ENCODE data around the gene RUFY3.

Gene RUFY3

GRCh38 chr4:70676554-70677090 lies 45.1 kb upstream of the RUFY3 start:
- Histone ChIP-seq H3K79me2 (ENCODE audit: low read length) (peaks cover 16% of the 10 kb centered on the region), H3K27ac (ENCODE audit: low read length) (peak overlapping the region; percentile 99; the same call in 1 of the 2 replicates), H4K20me1 (ENCODE audit: insufficient read depth, low read length) (no peaks in the 10 kb centered on the region), H3K9ac (ENCODE audit: low read length) (no peak overlapping the region), H3K27me3 (replicated peaks; ENCODE audit: insufficient read depth, low read length) (no peaks in the 10 kb centered on the region), H2AFZ (ENCODE audit: low read length) (no peak overlapping the region), H3F3A (ENCODE audit: insufficient read depth, low read length) (peaks cover 45% of the 10 kb centered on the region), H3K9me3 (replicated peaks; ENCODE audit: insufficient read depth, low read length) (no peaks in the 10 kb centered on the region), H3K4me1 (ENCODE audit: low read length) (peaks cover 53% of the 10 kb centered on the region), H3K4me2 (ENCODE audit: low read depth, low read length) (no peak overlapping the region), H3K9me2 (replicated peaks; ENCODE audit: insufficient read depth, low read length) (no peaks in the 10 kb centered on the region), H3K36me3 (replicated peaks; ENCODE audit: insufficient read depth, low read length) (no peaks in the 10 kb centered on the region), H3K4me3 (ENCODE audit: low read length) (no peak overlapping the region)
- no peak for TF ChIP-seq EZH2 (optimal IDR thresholded peaks at IDR 0.05; ENCODE audit: low read depth, low read length)
- TF ChIP-seq, protein P1, sequence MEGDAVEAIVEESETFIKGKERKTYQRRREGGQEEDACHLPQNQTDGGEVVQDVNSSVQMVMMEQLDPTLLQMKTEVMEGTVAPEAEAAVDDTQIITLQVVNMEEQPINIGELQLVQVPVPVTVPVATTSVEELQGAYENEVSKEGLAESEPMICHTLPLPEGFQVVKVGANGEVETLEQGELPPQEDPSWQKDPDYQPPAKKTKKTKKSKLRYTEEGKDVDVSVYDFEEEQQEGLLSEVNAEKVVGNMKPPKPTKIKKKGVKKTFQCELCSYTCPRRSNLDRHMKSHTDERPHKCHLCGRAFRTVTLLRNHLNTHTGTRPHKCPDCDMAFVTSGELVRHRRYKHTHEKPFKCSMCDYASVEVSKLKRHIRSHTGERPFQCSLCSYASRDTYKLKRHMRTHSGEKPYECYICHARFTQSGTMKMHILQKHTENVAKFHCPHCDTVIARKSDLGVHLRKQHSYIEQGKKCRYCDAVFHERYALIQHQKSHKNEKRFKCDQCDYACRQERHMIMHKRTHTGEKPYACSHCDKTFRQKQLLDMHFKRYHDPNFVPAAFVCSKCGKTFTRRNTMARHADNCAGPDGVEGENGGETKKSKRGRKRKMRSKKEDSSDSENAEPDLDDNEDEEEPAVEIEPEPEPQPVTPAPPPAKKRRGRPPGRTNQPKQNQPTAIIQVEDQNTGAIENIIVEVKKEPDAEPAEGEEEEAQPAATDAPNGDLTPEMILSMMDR (IDR thresholded peaks at IDR 0.05; ENCODE audit: low read length), result no peak
- no peak for TF ChIP-seq EZH2phosphoT487 (IDR thresholded peaks at IDR 0.05; ENCODE audit: low read length)
- DNase-seq, result no peak

DNA sequence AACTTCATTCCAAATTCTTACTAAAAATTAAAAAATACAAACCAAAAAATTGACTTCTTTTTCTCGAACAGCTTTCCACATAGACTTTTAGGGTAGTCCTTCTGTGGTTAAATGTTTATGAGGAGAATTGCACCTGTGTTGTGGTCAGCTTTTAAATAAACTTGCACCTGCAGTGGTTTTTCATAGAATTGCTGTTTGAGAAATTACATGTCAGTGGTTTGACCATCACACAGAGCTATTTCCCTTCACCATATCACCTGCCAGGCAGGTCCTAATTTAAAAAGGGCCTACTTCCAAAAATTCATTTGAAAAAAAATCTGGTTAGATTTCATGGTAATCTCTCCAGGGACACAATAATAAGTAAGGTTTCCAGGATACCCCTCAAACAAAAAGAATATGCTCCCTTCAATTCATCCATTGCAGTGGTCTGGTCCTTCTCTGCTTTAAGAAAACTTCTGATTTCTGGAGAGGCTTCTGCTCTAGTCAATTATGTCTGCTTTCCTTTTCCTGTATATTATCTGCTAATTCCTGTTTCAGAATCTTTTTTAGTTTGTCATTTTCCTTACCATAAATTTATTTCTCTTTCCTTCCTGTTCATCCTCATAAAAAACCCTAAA lies 43.3 kb upstream of the RUFY3 start:
- Histone ChIP-seq H3F3A (ENCODE audit: insufficient read depth, low read length) (peaks cover 53% of the 10 kb centered on the region), H3K4me3 (ENCODE audit: low read length) (no peak overlapping the region), H3K9me3 (replicated peaks; ENCODE audit: insufficient read depth, low read length) (no peaks in the 10 kb centered on the region), H3K79me2 (ENCODE audit: low read length) (peaks cover 24% of the 10 kb centered on the region), H3K4me2 (ENCODE audit: low read depth, low read length) (peak overlapping the region; percentile 63), H3K9ac (ENCODE audit: low read length) (peak overlapping the region; percentile 69; the same call in 1 of the 2 replicates), H3K4me1 (ENCODE audit: low read length) (peaks cover 60% of the 10 kb centered on the region), H3K36me3 (replicated peaks; ENCODE audit: insufficient read depth, low read length) (no peaks in the 10 kb centered on the region), H2AFZ (ENCODE audit: low read length) (no peak overlapping the region), H3K27ac (ENCODE audit: low read length) (peak overlapping the region; percentile 99), H4K20me1 (ENCODE audit: insufficient read depth, low read length) (no peaks in the 10 kb centered on the region), H3K9me2 (replicated peaks; ENCODE audit: insufficient read depth, low read length) (no peaks in the 10 kb centered on the region), H3K27me3 (replicated peaks; ENCODE audit: insufficient read depth, low read length) (no peaks in the 10 kb centered on the region)
- DNase-seq, result peak; percentile 96
- TF ChIP-seq EZH2 (optimal IDR thresholded peaks at IDR 0.05; ENCODE audit: low read depth, low read length) (no peak), EZH2phosphoT487 (IDR thresholded peaks at IDR 0.05; ENCODE audit: low read length) (no peak)
- TF ChIP-seq, protein P1 (IDR thresholded peaks at IDR 0.05; ENCODE audit: low read length), result no peak

DNA sequence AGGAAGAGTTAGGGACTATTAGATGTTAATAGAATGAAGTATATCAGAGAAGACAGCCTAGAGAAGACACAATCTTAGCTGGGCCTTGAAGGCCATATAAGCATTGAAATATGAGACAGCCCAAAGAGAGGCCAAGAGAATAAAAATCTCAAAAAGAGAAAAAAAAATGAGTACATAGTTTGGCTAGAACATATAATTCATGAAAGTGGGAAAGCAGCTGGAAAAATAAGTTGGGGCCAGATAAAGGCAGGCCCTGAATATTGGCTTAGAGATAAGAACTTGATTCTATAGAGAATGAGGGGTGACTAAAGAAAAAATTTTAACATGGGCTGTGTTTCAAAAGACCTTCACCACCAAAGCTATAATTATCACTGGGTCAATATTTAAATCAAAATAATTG lies 40.8 kb upstream of the RUFY3 start:
- Histone ChIP-seq H3K9me2 (replicated peaks; ENCODE audit: insufficient read depth, low read length) (no peaks in the 10 kb centered on the region), H4K20me1 (ENCODE audit: insufficient read depth, low read length) (no peaks in the 10 kb centered on the region), H3K4me3 (ENCODE audit: low read length) (no peak overlapping the region), H3K9me3 (replicated peaks; ENCODE audit: insufficient read depth, low read length) (no peaks in the 10 kb centered on the region), H3K27ac (ENCODE audit: low read length) (peak overlapping the region; percentile 99), H3K4me1 (ENCODE audit: low read length) (peaks cover 68% of the 10 kb centered on the region), H3K27me3 (replicated peaks; ENCODE audit: insufficient read depth, low read length) (no peaks in the 10 kb centered on the region), H2AFZ (ENCODE audit: low read length) (no peak overlapping the region), H3K4me2 (ENCODE audit: low read depth, low read length) (peak overlapping the region; percentile 50), H3F3A (ENCODE audit: insufficient read depth, low read length) (peaks cover 53% of the 10 kb centered on the region), H3K36me3 (replicated peaks; ENCODE audit: insufficient read depth, low read length) (no peaks in the 10 kb centered on the region), H3K79me2 (ENCODE audit: low read length) (peaks cover 29% of the 10 kb centered on the region), H3K9ac (ENCODE audit: low read length) (peak overlapping the region; percentile 48)
- no peak for TF ChIP-seq EZH2phosphoT487 (IDR thresholded peaks at IDR 0.05; ENCODE audit: low read length)
- TF ChIP-seq, protein P1 (IDR thresholded peaks at IDR 0.05; ENCODE audit: low read length), result no peak
- no peak for TF ChIP-seq EZH2 (optimal IDR thresholded peaks at IDR 0.05; ENCODE audit: low read depth, low read length)
- DNase-seq, result no peak
